GM19468 (cell line): ENCODE results near the gene NKX6-2.
"Not testable (repeated sequence)": the region's sequence is repeated elsewhere in the genome, so short reads cannot be mapped to it uniquely, and the experiment has no call there.

Experiments
- ATAC-seq: cut with Tn5 transposase; IDR thresholded peaks from one replicate; pipeline ENCODE4 v1.9.1; 2021; ENCODE audit warnings: mild to moderate bottlenecking, moderate library complexity, moderate number of reproducible peaks; ENCODE audit not compliant: unreplicated experiment; ENCODE audit errors: extremely low read depth

Gene NKX6-2

GRCh38 chr10:132785723-132786475, at the start of gene NKX6-2:
Gene NKX6-2, minus strand, starts transcription at chr10:132786147. Its CDS starts 199 bp downstream, at chr10:132785948.
- ATAC-seq = no peak

- no peak for ATAC-seq
Measured at GRCh38 chr10:132834891-132835847, 49.2 kb upstream of the NKX6-2 start.

- no peak for ATAC-seq
Measured at GRCh38 chr10:132834311-132834761, 48.4 kb upstream of the NKX6-2 start.

GRCh38 chr10:132833421-132834111, 47.6 kb upstream of the NKX6-2 start:
- no peak for ATAC-seq

GRCh38 chr10:132832186-132832969, 46.4 kb upstream of the NKX6-2 start:
- no peak for ATAC-seq

GRCh38 chr10:132829403-132829802, 43.5 kb upstream of the NKX6-2 start:
- ATAC-seq = no peak

GRCh38 chr10:132828681-132829080, 42.7 kb upstream of the NKX6-2 start:
- no peak for ATAC-seq

GRCh38 chr10:132827861-132828539, 42.1 kb upstream of the NKX6-2 start:
- ATAC-seq = no peak

- ATAC-seq = no peak
Measured at GRCh38 chr10:132827423-132827789, 41.5 kb upstream of the NKX6-2 start.

GRCh38 chr10:132826524-132827422, 40.8 kb upstream of the NKX6-2 start:
- no peak for ATAC-seq

GRCh38 chr10:132825783-132826523, 40.0 kb upstream of the NKX6-2 start:
- not testable (repeated sequence) for ATAC-seq

GRCh38 chr10:132820056-132820455, 34.1 kb upstream of the NKX6-2 start:
- ATAC-seq = no peak

GRCh38 chr10:132817701-132818211, 31.8 kb upstream of the NKX6-2 start:
- ATAC-seq = no peak

- ATAC-seq = no peak
Measured at GRCh38 chr10:132816718-132817117, 30.8 kb upstream of the NKX6-2 start.

- ATAC-seq = no peak
Measured at GRCh38 chr10:132815168-132815857, 29.4 kb upstream of the NKX6-2 start.

- no peak for ATAC-seq
Measured at GRCh38 chr10:132814469-132814856, 28.5 kb upstream of the NKX6-2 start.
